ENCODE data around the gene RHOB.

DNA sequence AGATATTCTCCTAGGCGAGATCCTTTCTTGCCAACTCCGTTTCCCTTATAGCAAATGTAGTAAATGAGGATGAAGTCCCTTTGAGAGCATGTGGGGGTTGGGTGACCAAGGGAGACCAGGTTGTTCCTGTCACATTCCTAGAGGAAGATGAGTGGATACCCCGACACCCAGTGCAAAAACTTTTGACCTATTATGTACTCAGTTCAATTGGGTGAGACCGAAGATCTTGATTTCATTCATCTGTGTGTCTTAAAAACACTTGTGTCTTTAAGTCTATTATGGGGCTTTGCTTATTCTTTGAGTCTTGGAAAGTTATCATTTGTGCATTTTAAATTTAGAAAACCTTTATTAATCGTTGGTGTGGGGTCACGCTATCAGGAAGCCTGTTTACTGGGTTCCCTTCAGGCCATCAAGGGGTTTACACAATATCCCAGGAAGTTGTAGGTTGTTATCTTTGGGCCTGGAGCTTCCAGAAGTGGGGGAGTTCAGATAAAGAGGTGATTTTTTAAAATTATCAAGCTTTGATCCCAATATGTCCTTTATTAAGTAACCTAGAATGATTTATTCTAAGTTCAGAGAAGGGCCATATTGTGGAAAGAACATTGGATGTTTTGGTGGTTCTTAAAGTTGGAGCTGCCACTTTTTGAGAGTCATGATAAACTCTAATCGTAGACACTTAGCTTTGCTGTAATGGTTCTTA, 2.8 kb downstream of the RHOB start:
- TF ChIP-seq CTCF (IDR thresholded peaks at IDR 0.05; ENCODE audit: poor library complexity, severe bottlenecking) (no peak), TAF1 (IDR thresholded peaks at IDR 0.05; ENCODE audit: low read depth) (no peak), EZH2 (IDR thresholded peaks at IDR 0.05; ENCODE audit: borderline replicate concordance, insufficient read depth, low read length, poor library complexity, severe bottlenecking) (no peak), POLR2AphosphoS5 (IDR thresholded peaks at IDR 0.05) (no peak), RAD21 (conservative IDR thresholded peaks at IDR 0.05) (no peak), SMC3 (conservative IDR thresholded peaks at IDR 0.05; ENCODE audit: poor library complexity) (no peak), EP300 (conservative IDR thresholded peaks at IDR 0.05; ENCODE audit: poor library complexity, severe bottlenecking) (no peak), MXI1 (conservative IDR thresholded peaks at IDR 0.05; ENCODE audit: poor library complexity, severe bottlenecking) (no peak)
- TF ChIP-seq, protein P1, sequence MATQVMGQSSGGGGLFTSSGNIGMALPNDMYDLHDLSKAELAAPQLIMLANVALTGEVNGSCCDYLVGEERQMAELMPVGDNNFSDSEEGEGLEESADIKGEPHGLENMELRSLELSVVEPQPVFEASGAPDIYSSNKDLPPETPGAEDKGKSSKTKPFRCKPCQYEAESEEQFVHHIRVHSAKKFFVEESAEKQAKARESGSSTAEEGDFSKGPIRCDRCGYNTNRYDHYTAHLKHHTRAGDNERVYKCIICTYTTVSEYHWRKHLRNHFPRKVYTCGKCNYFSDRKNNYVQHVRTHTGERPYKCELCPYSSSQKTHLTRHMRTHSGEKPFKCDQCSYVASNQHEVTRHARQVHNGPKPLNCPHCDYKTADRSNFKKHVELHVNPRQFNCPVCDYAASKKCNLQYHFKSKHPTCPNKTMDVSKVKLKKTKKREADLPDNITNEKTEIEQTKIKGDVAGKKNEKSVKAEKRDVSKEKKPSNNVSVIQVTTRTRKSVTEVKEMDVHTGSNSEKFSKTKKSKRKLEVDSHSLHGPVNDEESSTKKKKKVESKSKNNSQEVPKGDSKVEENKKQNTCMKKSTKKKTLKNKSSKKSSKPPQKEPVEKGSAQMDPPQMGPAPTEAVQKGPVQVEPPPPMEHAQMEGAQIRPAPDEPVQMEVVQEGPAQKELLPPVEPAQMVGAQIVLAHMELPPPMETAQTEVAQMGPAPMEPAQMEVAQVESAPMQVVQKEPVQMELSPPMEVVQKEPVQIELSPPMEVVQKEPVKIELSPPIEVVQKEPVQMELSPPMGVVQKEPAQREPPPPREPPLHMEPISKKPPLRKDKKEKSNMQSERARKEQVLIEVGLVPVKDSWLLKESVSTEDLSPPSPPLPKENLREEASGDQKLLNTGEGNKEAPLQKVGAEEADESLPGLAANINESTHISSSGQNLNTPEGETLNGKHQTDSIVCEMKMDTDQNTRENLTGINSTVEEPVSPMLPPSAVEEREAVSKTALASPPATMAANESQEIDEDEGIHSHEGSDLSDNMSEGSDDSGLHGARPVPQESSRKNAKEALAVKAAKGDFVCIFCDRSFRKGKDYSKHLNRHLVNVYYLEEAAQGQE (IDR thresholded peaks at IDR 0.05; ENCODE audit: borderline replicate concordance) = no peak
